SU-DHL-6 (cell line): Measurements from ENCODE around the gene BRAP.
"Not testable (repeated sequence)": the region's sequence is repeated elsewhere in the genome, so short reads cannot be mapped to it uniquely, and the experiment has no call there.

Experiments
- H2AFZ ChIP-seq: fragments of 200-600 bp; sonication (generic); 2 replicates; pipeline ENCODE4 v1.6.1; 2014; ENCODE audit warnings: low read depth, mild to moderate bottlenecking, moderate library complexity, mixed read lengths, antibody characterized with exemption, low read length; ENCODE audit not compliant: severe bottlenecking
- H3F3A ChIP-seq: fragments of 200-600 bp; shearing (Covaris generic); 2 replicates; pipeline ENCODE4 v1.6.0; 2016; ENCODE audit warnings: antibody characterized with exemption, mild to moderate bottlenecking; ENCODE audit not compliant: insufficient read depth
- H3K27ac ChIP-seq: fragments of 200-600 bp; sonication (generic); 2 replicates; pipeline ENCODE4 v1.5.1; 2016; ENCODE audit warnings: low read depth, mild to moderate bottlenecking, low read length, moderate library complexity, mixed read lengths
- H3K27me3 ChIP-seq: fragments of 200-600 bp; sonication (generic), shearing (Covaris generic); 2 replicates; pipeline ENCODE4 v1.6.0; 2014; ENCODE audit warnings: mild to moderate bottlenecking, low read length
- H3K36me3 ChIP-seq: fragments of 200-600 bp; sonication (generic); 2 replicates; pipeline ENCODE4 v1.6.1; 2014; ENCODE audit warnings: mild to moderate bottlenecking, low read length, mixed read lengths
- H3K4me2 ChIP-seq: fragments of 300-600, 200-600 bp; shearing (Covaris generic), sonication (generic); 2 replicates; pipeline ENCODE4 v1.6.0; 2014; ENCODE audit warnings: low read length, low read depth, mild to moderate bottlenecking; ENCODE audit not compliant: poor library complexity, severe bottlenecking
- H3K4me3 ChIP-seq: fragments of 200-600 bp; sonication (generic); 2 replicates; pipeline ENCODE4 v1.5.1; 2014; ENCODE audit warnings: antibody characterized with exemption, low read length, mild to moderate bottlenecking, mixed read lengths; ENCODE audit not compliant: insufficient read depth, poor library complexity, severe bottlenecking
- H3K79me2 ChIP-seq: fragments of 200-600 bp; sonication (generic); 2 replicates; pipeline ENCODE4 v1.6.1; 2014; ENCODE audit warnings: mild to moderate bottlenecking, low read length, moderate library complexity; ENCODE audit not compliant: insufficient read depth
- H3K9ac ChIP-seq: fragments of 200-600 bp; sonication (generic); 2 replicates; pipeline ENCODE4 v1.7.0; 2014; ENCODE audit warnings: mild to moderate bottlenecking, low read length
- H3K9me2 ChIP-seq: fragments of 200-600 bp; sonication (generic); replicated peaks from 2 replicates; pipeline ENCODE4 v1.6.1; 2014; ENCODE audit warnings: low read length; ENCODE audit not compliant: insufficient read depth
- H3K9me3 ChIP-seq: fragments of 200-600 bp; sonication (generic); 2 replicates; pipeline ENCODE4 v1.6.1; 2014; ENCODE audit warnings: low read length, mixed read lengths; ENCODE audit not compliant: insufficient read depth
- H4K20me1 ChIP-seq: fragments of 200-600 bp; sonication (generic); 2 replicates; pipeline ENCODE4 v1.6.1; 2014; ENCODE audit warnings: low read depth, mild to moderate bottlenecking, antibody characterized with exemption, low read length, moderate library complexity, mixed read lengths
- CTCF ChIP-seq: fragments of 200-600 bp; sonication (generic); IDR thresholded peaks from one replicate; pipeline ENCODE4 v1.5.1; 2017; ENCODE audit warnings: antibody characterized with exemption, mild to moderate bottlenecking, low read length, moderate library complexity; ENCODE audit not compliant: insufficient read depth, poor library complexity, severe bottlenecking
- EZH2phosphoT487 ChIP-seq: fragments of 200-600 bp; sonication (generic), shearing (Covaris generic); conservative IDR thresholded peaks from 2 replicates; pipeline ENCODE4 v1.6.1; 2018; ENCODE audit warnings: mild to moderate bottlenecking, antibody characterized with exemption, low read length, moderate library complexity, mixed read lengths

Gene BRAP

GRCh38 chr12:111626230-111626629 is 59.5 kb downstream of the BRAP start:
- no peaks in the 10 kb centered on the region for H3K79me2 ChIP-seq
- TF ChIP-seq CTCF (no peak), EZH2phosphoT487 (no peak)

GRCh38 chr12:111624540-111624939 is 61.2 kb downstream of the BRAP start:
- TF ChIP-seq CTCF (no peak), EZH2phosphoT487 (no peak)
- Histone ChIP-seq H3K27me3 (no peaks in the 10 kb centered on the region), H3F3A (no peaks in the 10 kb centered on the region), H3K27ac (no peak overlapping the region), H3K9me2 (no peaks in the 10 kb centered on the region), H3K79me2 (no peaks in the 10 kb centered on the region), H3K9me3 (no peaks in the 10 kb centered on the region), H3K36me3 (no peaks in the 10 kb centered on the region), H3K9ac (no peak overlapping the region), H3K4me2 (no peak overlapping the region), H4K20me1 (no peaks in the 10 kb centered on the region), H3K4me3 (no peak overlapping the region), H2AFZ (no peak overlapping the region)

More at GRCh38 chr12:111626230-111626629, 59.5 kb downstream of the BRAP start:
- Histone ChIP-seq H4K20me1 (no peaks in the 10 kb centered on the region), H3F3A (no peaks in the 10 kb centered on the region), H3K4me2 (no peak overlapping the region), H3K9ac (no peak overlapping the region), H3K27me3 (no peaks in the 10 kb centered on the region), H3K36me3 (no peaks in the 10 kb centered on the region), H3K9me3 (no peaks in the 10 kb centered on the region), H3K9me2 (no peaks in the 10 kb centered on the region), H3K27ac (no peak overlapping the region), H3K4me3 (no peak overlapping the region), H2AFZ (no peak overlapping the region)

GRCh38 chr12:111617841-111618240 is 67.9 kb downstream of the BRAP start:
- H3K4me2 ChIP-seq, H3K27ac ChIP-seq, H3K9me3 ChIP-seq, H3K79me2 ChIP-seq, H2AFZ ChIP-seq, H4K20me1 ChIP-seq, H3K4me3 ChIP-seq, H3K9ac ChIP-seq, H3K36me3 ChIP-seq, H3K9me2 ChIP-seq, H3F3A ChIP-seq, H3K27me3 ChIP-seq: not testable (repeated sequence)

- no peak overlapping the region for H3K4me2 ChIP-seq
- no peaks in the 10 kb centered on the region for H4K20me1 ChIP-seq
- no peak for TF ChIP-seq EZH2phosphoT487
- TF ChIP-seq CTCF, result no peak
- H3K9ac ChIP-seq, result no peak overlapping the region
- H3F3A ChIP-seq, result no peaks in the 10 kb centered on the region
- H2AFZ ChIP-seq, result no peak overlapping the region
- H3K4me3 ChIP-seq, result no peak overlapping the region
- H3K79me2 ChIP-seq, result no peaks in the 10 kb centered on the region
- no peaks in the 10 kb centered on the region for H3K9me2 ChIP-seq
- no peak overlapping the region for H3K27ac ChIP-seq
- no peaks in the 10 kb centered on the region for H3K9me3 ChIP-seq
- H3K27me3 ChIP-seq, result no peaks in the 10 kb centered on the region
- H3K36me3 ChIP-seq, result no peaks in the 10 kb centered on the region
Measured at GRCh38 chr12:111616177-111616623, 69.6 kb downstream of the BRAP start.
